HS-27A (cell line): ENCODE data around the gene PACS2.

ENCODE experiments used
- DNase-seq: peaks from one replicate; pipeline ENCODE4 v3.0.0-alpha.2; 2012; ENCODE audit warnings: low read depth, missing footprints

PACS2 gene

DNA sequence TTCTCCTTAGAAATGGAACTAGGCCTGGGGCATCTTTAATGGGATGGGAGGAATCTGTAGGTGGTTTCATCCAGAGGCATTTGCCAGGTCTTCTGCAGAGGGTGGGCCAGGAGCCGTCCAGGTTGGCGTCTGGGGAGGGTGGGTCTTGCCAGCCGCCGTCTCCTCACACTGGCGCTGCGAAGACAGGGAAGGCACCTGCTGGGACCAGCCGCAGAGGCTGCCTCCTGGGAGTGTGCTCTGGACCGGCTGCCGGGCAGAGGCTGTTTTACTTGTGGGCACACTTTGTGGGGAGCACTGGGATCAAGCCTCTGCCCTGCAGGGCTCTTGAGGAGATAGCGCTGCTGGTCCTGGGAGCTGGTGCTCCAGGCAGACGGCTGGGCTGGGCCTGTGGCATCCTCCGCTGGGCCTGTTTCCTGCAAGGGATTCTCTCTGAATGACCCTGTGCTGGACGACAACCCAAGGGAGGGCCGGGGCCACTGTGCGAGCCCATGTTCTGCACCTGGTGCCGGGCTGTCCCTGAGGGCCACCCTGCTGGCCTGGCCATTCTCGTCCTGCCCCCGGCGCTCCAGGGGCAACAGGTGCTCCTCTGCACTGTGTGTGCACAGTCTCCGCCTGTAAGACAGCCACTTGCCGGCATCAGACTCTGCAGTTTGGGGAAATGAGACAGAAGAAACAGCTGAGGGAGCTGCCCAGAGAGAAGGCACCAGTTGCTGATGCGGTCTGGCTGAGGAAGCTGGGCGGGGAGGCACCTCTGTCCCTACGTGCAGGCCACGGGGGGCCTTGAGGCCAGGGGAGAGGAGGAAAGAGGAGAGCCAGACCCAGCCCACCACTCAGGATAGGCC lies 73.8 kb downstream of the PACS2 start:
- DNase-seq, result no peak

DNA sequence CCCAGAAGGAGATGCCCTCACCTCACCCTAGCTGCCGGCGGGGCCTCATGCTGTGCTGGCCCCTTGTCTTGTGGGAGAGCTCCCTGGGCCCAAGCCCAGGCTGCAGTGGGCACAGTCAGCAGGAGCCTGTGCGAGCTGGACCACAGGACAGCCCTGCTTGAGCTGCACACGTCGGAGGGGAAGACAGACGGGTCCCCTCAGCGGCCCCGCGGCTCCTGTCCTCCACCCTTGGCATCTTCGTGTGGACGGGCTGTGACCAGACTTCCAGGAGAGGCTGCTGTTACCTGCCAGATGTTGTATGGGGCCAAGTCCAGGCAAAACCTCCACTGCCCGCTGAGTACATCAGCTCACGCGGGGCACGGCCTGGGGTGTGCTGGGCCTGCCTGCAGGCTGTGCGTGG lies 74.4 kb downstream of the PACS2 start:
- DNase-seq, result no peak

DNA sequence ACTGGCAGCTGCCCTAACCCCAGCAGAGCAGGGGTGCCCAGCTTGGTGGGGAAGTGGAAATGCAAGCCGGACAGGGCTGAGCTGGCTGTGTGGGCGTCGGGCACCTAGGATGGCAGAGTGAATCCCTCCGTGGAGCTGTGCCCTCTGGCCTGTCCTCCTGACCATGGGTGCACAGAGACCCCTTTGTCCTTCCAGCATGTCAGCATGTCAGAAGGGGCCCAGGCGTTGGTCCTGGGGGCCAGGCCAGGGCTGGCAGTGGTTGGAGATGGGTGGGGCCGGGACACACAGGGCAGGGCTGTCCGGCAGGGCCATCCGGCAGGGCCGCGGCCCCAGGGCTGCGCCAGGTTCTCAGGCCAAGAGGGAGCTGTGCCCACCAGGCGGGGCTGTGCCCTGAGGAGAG lies 75.0 kb downstream of the PACS2 start:
- DNase-seq, result no peak

DNA sequence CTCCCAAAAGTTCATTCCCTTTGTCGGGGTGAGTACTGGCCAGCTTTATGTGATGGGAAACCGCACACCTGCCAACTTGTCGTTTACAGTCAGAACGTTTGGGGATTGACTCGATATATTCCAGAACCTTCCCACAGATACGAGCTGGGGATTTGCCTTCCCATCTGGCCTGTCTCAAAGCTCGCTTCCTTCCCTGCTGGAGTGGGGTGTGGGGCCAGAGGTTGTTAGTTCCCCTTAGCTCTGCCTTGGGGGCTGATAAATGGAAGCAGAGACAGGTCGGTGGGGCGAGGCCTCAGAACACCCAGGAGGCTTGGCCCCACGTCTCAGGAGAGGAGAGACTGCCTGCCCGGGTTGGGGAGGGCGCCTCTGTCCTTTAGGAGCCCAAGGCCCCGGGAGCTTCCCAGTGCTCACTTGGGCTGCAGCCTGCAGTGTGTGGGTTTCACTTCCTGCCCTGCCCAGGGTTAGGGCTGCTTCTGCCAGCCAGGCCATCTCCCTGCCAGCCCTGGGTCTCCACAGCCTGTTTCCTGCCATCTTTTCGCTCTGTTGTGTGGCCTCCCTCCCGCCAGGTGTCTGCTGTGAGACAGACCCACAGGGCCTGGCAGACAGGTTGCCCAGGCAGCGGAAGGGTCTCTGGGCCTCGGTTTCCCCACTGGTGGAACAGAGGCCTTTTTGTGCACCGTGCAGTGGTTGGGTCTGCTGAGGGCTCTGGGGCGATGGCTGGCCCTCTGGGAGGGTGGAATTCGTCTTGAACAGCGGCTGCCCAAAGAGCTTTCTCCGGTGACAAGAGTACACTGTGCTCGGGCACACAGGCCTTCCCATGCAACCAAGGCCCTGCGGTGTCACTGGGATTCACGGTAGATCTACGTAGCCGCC lies 75.7 kb downstream of the PACS2 start:
- no peak for DNase-seq

DNA sequence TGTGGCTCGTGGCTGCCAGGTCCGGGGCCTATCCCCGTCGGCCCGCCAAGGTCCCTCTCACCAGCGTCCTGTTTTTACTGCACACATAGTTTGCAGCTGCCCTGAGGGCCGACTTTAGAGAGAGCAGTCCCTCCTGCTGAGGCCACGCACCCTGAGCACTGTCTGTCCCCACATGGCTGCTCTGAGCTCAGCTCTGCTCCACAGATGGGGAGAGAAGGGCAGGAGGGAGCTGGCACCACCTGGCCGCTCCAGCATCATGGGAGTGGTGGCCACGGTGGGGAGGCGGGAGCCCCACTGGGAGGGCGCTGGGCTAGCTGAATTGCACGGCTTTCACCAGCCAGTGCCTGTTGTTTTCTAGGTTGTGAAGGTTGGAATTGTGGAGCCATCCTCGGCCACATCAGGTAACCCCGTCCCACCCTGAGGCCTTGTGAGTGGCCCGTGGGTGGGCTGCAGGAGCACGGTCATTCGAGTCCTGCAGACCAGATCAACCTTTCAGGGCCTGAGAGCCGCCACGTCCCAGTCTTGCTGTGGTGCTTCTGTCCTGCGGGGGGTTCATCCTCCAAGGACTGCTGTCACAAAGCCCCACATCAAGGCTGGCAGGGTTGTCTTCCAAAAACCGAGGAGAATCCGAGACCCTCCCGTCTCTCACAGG lies 76.4 kb downstream of the PACS2 start:
- no peak for DNase-seq

DNA sequence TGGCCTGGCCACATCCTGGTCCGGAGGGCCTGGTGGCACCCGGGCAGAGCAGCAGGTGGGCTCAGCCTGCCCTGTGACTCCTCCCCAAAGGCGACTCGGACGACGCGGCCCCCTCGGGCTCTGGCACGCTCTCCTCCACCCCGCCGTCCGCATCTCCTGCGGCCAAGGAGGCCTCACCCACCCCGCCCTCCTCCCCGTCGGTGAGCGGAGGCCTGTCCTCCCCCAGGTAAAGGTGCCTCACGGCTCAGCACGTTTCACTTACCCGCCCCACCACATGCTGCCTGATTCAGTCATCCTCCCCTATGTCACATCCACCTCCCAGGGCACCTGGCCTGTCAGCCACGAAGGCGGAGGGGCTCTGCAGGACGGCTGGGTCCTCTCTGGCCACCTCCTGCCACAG lies 77.0 kb downstream of the PACS2 start:
- no peak for DNase-seq

DNA sequence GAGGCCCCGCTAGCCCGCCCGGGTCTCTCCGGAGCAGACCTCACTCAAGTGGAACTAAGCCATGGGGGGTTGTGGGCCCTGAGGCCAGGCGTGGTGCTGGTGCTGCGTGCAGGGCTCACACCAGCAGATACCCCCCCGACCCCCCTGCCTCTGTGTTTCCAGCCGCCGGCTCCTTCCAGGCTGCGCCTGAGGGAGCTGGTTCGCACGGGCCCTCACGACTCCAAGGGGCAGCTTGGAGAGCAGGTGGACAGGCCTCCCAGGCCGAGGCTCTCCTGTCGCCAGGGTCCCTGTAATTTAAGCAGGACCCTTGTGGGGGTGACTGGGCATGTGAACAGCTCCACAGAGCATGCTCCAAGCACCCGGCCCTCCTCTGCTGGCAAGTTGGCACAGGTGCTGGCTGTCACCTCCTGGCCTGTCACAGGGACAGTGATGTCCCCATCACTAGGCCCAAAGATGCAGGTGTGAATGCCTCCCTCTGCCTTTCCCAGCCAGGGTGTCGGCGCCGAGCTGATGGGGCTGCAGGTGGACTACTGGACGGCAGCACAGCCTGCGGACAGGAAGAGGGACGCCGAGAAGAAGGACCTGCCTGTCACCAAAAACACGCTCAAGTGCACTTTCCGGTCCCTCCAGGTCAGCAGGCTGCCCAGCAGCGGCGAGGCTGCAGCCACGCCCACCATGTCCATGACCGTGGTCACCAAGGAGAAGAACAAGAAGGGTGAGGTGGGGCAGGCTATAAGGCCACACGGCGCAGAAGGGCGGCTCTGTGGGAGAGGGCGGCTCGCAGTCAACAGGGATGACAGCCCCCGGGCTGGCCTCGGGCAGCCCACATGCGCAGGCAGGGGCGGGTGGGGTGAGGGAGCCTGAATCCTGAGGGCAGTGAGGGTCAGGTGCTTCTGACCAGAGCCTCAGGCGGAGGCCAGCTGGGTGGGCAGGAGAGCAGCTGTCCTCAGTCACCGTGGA lies 77.9 kb downstream of the PACS2 start:
- DNase-seq, result no peak

DNA sequence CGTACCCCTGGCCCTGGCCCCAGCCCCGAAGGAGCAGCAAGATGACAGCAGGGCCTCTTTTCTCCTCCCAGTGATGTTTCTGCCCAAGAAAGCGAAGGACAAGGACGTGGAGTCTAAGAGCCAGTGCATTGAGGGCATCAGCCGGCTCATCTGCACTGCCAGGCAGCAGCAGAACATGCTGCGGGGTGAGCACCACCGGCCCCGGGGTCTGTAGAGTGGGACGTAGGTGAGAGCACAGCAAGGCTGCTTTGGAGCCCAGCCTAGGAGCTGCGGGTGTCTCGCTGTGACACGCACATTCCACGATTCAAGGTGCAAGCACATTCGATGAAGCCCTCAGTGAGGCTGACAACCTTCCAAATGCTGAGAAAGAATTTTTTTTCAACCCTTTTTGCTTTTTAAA lies 78.6 kb downstream of the PACS2 start:
- no peak for DNase-seq

DNA sequence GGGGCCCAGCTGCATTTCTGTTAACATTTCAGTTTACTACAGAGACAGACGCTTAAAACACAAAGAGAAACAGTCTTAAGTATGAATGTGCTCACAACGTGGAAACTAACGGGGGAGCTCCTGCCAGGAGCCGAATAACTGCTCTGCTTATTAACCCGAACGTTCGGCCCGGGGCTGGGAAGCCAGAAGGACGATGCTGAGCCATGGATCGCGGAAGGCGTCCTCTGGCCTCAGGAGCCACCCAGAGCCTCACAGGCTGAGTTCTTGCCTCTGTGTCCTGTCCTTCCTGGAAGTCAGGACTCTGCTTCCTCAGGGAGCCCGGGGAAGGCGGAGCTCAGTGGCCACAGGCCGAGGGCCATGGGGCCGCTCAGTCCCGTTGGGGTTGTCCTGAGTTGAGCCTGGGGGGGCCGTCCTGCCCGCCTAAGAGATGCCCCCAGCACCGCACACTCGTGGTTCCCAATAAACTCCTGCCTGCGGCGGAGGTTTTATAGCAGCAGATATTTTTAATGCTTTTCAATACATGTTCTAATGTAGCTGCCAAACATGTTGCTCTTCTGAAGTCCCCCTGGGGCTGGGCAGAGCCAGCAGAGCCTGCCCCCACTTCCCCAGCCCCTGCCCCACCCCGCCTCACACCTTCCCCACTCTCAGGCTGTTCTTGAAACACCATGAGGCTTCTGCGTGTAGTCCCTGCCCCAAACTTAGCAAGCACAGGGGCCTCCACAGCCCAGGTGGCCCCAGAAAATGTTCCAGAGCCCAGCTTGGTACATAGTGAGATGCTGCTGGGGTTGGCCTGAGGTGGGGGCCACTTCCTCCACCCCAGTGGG lies 80.4 kb downstream of the PACS2 start:
- no peak for DNase-seq

DNA sequence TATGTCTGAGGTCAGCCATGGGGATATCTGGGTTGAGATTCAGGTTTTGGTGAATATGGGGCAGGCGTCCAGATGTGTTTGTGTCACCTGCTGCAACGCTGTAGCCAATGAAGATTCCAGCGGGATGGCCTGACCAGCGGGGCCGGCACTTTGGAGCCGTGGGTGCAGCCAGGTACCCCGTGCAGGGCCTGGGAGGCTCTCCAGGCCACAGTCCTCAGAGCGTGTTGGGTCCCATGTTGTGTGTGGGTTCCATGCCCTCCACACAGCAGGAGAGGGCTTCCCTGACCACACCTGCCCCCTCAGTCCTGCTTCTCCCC lies 80.9 kb downstream of the PACS2 start:
- no peak for DNase-seq

DNA sequence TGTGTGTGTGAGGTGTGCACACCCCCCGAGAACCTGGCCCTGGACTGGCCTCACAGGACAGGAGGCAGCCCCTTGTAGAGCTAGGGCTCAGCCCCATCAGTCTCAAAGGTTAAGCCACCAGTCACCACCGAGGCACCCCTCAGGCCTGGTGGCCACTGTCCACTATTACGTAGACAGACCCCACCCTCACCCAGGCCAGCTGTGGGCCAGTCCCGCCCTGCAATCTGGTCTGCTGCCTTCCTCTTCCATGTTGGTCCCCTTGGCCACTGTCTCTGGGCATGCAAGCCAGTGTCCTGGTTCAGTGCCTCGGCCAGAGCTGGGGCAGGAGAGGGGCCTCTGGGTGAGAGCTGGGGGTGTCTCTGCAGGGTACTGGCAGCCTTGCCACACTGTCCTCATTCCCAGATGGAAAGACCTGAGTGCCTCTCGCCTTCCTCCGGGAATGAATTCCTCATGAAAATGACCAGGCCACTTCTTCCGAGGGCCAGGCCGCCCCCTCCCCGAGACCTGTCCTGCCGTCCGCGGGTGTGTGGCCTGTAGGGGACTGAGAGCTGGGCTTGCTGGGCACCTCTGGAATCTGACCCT lies 82.9 kb downstream of the PACS2 start:
- no peak for DNase-seq

DNA sequence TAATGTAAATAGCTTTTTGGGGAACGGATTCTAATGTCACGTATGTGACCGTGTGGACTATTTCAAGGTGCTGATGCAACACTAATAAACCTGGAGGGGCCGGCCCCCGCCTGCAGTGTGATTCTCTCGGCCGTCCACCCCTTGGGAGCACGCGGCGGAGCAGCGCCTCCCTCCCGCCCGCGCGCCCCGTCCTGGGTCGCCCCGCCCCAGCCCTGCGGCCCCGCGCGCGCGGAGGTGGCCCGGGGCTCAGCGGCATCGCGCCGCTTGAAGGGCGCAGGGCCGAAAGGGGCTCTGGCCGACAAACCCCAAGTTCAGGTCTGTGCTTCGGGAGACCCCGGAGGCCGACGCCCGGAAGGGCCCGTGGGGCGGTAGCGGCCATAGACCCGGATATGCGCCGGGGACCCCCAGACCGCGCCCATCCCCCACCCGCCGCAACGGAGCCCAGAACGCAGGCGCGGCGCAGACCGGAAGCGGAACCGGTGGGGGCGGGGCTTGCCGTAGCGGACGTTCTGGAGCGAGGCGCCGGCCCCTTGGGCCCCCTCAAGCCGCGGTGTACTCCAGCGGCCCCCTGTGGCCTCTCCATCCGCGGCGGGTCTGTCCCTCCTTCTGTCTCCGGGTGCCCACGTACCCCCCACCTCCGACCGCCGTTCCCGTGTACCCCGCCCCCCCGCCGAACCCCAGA lies 83.6 kb downstream of the PACS2 start, which contains the start of gene TEX22:
Gene TEX22 (plus strand): TSS at position 495 of the 682 bp plus-strand sequence. CDS start 803 bp downstream, outside the sequence.
- peak; percentile 35 for DNase-seq

DNA sequence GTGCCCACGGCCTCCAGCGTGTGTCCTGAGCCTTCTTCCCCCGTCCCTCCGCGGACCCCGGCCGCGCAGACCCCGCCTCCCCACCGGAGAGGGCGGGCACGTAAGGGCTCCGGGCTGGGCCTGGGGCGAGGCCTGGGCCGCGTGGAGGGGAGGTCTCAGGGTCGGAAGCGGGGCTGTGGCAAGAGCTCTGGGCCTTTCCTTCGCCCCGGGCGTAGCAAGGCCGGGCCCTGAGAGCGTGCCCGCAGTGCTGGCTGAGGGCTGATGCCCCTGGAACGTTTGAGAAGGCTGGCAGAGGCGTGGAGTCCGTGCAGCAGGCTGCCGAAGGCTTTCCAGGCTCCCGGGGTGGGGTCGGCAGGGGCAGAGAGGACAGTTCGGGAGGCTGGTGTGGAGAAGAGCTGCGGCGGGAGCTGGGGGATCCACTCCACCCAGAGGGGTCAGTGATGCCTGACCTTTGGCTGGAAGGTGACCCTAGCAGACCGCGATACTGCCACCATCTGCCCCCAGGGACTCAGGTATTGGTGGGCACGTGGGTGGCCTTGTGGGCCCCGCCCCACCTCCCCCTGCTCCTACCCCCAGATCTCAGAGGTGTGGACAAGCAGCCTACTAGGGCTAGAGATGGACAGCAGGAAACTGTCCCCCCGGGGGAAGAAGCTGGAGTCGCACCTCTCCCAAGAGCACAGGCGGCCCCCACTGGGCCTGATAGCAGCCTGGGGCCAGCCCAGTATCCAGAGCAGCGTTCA lies 84.3 kb downstream of the PACS2 start:
- DNase-seq, result no peak

DNA sequence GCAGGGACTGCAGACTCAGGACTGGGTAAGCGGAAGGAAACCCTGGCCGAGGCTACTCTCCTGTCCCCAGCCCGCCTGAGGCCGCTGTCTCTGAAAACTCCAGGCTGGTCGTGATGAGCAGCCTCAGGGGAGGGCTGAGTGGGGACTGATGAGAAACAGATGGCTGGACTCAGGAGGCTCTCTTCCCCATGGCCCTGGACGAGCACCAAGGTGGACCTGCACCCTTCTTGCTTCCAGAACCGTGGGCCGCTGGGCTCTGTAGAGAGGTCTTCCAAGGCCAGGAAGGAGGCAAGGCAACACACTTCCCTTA lies 84.9 kb downstream of the PACS2 start:
- no peak for DNase-seq

DNA sequence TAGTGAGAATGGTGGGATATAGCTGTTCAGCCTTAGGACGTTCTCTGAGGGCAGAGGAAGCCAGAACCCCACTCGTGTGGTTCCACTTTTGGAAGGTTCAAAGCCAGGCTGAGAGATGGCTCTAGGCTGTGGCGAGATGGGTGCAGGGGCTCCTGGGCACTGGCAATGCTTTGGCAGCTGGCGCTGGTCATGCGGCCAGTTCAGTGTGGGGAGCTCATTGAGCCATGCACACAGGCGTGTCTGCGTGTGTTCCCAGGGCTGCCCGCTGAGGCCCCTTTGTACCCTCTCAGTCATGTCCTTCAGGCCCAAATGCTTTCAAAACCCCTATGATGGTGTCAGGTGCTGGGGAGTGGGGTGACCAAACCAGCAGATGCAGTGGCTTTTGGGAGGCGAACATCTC lies 85.5 kb downstream of the PACS2 start:
- no peak for DNase-seq

DNA sequence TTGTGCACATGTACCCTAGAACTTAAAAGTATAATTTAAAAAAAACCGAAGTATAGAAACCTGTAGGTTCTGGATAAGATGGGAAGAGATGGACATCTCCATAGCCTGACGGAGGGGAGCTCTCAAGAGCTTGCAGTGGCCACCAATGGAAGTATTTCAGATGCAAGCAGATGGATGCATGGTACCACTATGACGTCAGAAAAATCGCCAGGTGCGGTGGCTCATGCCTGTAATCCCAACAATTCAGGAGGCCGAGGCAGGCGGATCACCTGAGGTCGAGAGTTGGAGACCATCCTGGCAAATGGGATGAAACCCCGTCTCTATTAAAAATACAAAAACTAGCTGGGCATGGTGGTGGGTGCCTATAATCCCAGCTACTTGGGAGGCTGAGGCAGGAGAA lies 87.2 kb downstream of the PACS2 start:
- DNase-seq, result no peak

DNA sequence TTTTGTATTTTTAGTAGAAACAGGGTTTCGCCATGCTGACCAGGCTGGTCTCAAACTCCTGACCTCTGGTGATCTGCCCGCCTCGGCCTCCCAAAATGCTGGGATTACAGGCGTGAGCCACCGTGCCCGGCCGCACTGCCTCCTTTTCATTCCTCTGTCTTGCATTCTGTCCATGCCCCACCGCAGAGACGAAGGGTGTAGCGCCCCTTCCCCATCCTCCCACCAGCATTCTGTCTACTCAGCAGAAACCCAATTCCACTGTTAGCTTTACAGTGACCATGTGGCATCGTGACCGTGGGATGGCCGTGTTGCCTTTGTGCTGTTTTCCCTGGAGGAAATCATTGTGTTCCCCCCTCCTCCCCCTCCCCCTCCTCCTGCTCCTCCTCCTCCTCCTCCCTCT lies 94.0 kb downstream of the PACS2 start:
- DNase-seq, result no peak

DNA sequence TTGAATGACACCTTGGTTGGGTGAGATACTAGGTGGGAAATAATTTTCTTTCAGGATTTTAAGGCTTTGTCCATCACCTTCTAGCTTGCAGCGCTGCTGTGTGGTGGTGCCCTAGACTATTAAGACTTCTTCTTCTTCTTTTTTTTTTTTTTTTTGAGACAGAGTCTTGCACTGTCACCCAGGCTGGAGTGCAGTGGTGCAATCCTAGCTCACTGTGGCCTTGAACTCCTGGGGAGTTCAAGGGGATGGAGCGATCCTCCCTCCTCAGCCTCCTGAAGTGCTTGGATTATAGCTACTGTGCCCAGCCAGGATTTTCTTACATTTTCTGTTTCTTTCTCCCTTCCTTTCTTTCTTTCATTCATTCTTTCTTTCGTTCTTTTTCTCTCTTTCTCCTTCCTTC lies 94.8 kb downstream of the PACS2 start:
- DNase-seq, result no peak

DNA sequence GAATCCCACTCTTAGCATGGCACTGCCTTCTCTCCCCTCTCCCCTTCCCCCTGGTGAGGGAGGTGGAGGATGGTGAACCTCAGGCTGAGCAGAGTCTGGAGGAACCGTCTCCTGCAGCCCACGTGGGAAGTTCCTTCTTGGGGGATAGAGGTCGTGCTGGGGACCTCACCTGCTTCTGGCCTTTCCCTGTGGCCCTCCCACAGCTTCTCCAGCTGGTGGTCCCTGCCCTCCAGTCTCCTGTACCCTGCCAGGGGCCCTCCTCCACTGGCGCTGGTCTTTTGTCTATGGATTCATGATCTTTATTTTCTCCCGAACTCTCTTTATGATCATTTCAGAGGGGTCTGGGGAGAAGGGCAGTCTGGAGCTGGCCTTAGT lies 96.1 kb downstream of the PACS2 start:
- no peak for DNase-seq
